SK-N-DZ (cell line): ENCODE measurements around the gene NPLOC4.
"Not testable (repeated sequence)": the region's sequence is repeated elsewhere in the genome, so short reads cannot be mapped to it uniquely, and the experiment has no call there.

Source experiments
- DNase-seq: peaks from one replicate; pipeline ENCODE4 v3.0.0-alpha.2; 2015; ENCODE audit warnings: low spot score

NPLOC4 gene

GRCh38 chr17:81589612-81590011, 47.3 kb downstream of the NPLOC4 start:
- no peak for DNase-seq

GRCh38 chr17:81586096-81586495, 50.8 kb downstream of the NPLOC4 start:
- DNase-seq: no peak

- DNase-seq: not testable (repeated sequence)
These were observed 52.1 kb downstream of the NPLOC4 start for GRCh38 chr17:81584771-81585170.

GRCh38 chr17:81583589-81584342, 53.1 kb downstream of the NPLOC4 start:
- no peak for DNase-seq

GRCh38 chr17:81582749-81583148, 54.2 kb downstream of the NPLOC4 start:
- DNase-seq: no peak

- DNase-seq: no peak
These were observed 54.6 kb downstream of the NPLOC4 start for GRCh38 chr17:81582341-81582740.

GRCh38 chr17:81581758-81582157, 55.2 kb downstream of the NPLOC4 start:
- DNase-seq: no peak

- DNase-seq: no peak
These were observed 56.4 kb downstream of the NPLOC4 start for GRCh38 chr17:81580481-81580880.

- no peak for DNase-seq
These were observed 57.0 kb downstream of the NPLOC4 start for GRCh38 chr17:81579821-81580321.

- DNase-seq: no peak
These were observed 57.6 kb downstream of the NPLOC4 start for GRCh38 chr17:81579298-81579697.

- DNase-seq: no peak
These were observed 58.2 kb downstream of the NPLOC4 start for GRCh38 chr17:81578561-81579225.

- DNase-seq: no peak
These were observed 58.9 kb downstream of the NPLOC4 start for GRCh38 chr17:81578038-81578441.

GRCh38 chr17:81577278-81578000, 59.5 kb downstream of the NPLOC4 start:
- DNase-seq: no peak

GRCh38 chr17:81576621-81577277, 60.2 kb downstream of the NPLOC4 start:
- DNase-seq: no peak

GRCh38 chr17:81575836-81576235, 61.1 kb downstream of the NPLOC4 start:
- no peak for DNase-seq

GRCh38 chr17:81574643-81574956, 62.3 kb downstream of the NPLOC4 start:
- no peak for DNase-seq

- peak; percentile 49 for DNase-seq
These were observed 62.9 kb downstream of the NPLOC4 start for GRCh38 chr17:81573794-81574642.

- no peak for DNase-seq
These were observed 64.2 kb downstream of the NPLOC4 start for GRCh38 chr17:81572563-81573168.

GRCh38 chr17:81570964-81571363, 65.9 kb downstream of the NPLOC4 start:
- no peak for DNase-seq

GRCh38 chr17:81569986-81570514, 66.9 kb downstream of the NPLOC4 start:
- no peak for DNase-seq
